ENCODE data around the gene ZBTB20. TPM values are rescaled to one million over a fixed set of nuclear protein-coding genes. Genes with fewer than 3 reads are reported as not detected.

The ZBTB20 gene
- total RNA-seq, 1 donor from 2014 or later, result 19.1 TPM

DNA sequence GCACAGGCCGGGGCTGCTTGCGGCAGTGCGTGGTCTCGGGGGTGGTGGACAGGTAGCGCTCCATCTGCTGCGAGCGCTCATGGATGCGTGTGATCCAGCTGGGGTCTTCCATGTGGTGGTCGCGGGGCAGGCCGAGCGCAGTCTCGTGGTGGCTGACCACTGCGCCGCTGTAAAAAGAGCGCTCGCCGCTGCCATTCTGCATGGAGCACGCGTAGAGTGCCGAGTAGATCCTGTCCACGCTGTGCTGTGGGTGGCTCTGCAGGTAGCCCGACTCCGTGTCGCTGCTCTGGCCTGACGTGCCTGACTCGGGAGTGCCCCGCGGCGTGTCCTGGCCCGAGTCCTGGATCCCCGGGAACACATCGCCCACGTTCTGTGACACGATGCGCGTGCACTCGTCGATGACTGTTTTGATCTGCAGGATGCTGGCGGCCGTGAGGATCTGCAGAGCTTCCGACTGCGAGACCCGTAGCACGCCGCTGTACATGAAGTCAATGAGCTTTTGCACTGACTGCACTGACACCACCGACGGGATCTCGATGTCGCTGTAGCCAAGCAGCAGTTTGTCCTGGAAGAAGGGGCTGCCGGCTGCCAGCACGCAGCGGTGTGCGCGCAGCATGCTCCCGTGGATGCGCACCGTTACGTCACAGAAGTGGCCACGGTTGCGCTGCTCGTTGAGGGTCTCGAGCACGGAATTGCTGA is 795.8 kb downstream of the ZBTB20 start:
- H3K4me3 Mint-ChIP-seq (ENCODE audit: unreplicated experiment), result no peak overlapping the region
- no peak for DNase-seq (ENCODE audit: extremely low spot score, unreplicated experiment)
- H3K36me3 Mint-ChIP-seq (ENCODE audit: unreplicated experiment), result peaks cover 17% of the 10 kb centered on the region
- H3K4me1 Mint-ChIP-seq (ENCODE audit: unreplicated experiment), result no peaks in the 10 kb centered on the region
- TF ChIP-seq CTCF (IDR thresholded peaks at IDR 0.05), result no peak
- no peaks in the 10 kb centered on the region for H3K9me3 Mint-ChIP-seq (ENCODE audit: unreplicated experiment)
- H3K27ac Mint-ChIP-seq (ENCODE audit: unreplicated experiment), result no peak overlapping the region
- H3K27me3 Mint-ChIP-seq (ENCODE audit: unreplicated experiment), result no peaks in the 10 kb centered on the region

DNA sequence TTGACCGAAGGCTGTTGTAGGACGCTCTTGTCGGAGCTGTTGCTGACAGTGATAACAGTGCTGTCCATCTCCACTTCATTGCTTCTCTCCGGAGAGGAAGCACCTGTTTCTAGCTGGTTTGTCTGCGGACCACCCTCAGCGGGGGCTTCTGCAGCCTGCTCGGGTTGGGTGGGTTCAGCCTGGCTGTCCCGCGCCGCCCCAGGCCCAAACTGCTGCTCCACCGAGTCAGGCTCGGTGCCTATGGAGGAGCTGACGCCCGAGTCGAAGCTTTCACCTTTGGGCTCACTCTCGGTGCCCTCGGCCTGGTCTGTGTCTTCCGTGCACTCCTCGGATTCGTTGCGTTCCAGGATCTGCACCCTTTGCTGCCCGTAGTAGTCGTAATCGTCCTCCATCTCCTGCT is 796.4 kb downstream of the ZBTB20 start:
- DNase-seq (ENCODE audit: extremely low spot score, unreplicated experiment), result no peak
- peaks cover 17% of the 10 kb centered on the region for H3K36me3 Mint-ChIP-seq (ENCODE audit: unreplicated experiment)
- H3K27ac Mint-ChIP-seq (ENCODE audit: unreplicated experiment), result no peak overlapping the region
- no peak for TF ChIP-seq CTCF (IDR thresholded peaks at IDR 0.05)
- no peak overlapping the region for H3K4me3 Mint-ChIP-seq (ENCODE audit: unreplicated experiment)
- H3K9me3 Mint-ChIP-seq (ENCODE audit: unreplicated experiment), result no peaks in the 10 kb centered on the region
- no peaks in the 10 kb centered on the region for H3K4me1 Mint-ChIP-seq (ENCODE audit: unreplicated experiment)
- H3K27me3 Mint-ChIP-seq (ENCODE audit: unreplicated experiment), result no peaks in the 10 kb centered on the region

DNA sequence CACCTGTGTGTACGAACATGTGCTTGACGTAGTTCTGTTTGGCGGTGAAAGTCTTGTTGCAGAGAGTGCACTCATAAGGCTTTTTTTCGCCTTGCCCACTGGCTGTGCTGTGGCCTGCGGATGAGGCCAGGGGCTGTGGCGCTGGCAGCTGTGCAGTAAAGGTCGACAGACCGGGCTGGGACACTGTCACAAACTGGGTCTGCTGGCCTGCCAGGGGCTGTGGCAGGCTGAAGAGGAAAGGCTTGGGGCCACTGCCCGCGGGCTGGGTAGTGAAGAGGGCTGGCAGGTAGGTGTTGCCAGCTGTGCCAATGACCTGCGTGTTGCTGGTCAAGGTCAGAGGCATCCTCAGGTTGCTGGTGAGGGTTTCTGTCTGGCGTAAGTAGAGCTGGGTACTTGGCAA is 796.8 kb downstream of the ZBTB20 start:
- no peaks in the 10 kb centered on the region for H3K27me3 Mint-ChIP-seq (ENCODE audit: unreplicated experiment)
- H3K4me1 Mint-ChIP-seq (ENCODE audit: unreplicated experiment), result no peaks in the 10 kb centered on the region
- DNase-seq (ENCODE audit: extremely low spot score, unreplicated experiment), result no peak
- no peak for TF ChIP-seq CTCF (IDR thresholded peaks at IDR 0.05)
- no peaks in the 10 kb centered on the region for H3K9me3 Mint-ChIP-seq (ENCODE audit: unreplicated experiment)
- no peak overlapping the region for H3K27ac Mint-ChIP-seq (ENCODE audit: unreplicated experiment)
- no peak overlapping the region for H3K4me3 Mint-ChIP-seq (ENCODE audit: unreplicated experiment)
- H3K36me3 Mint-ChIP-seq (ENCODE audit: unreplicated experiment), result peaks cover 17% of the 10 kb centered on the region

GRCh38 chr3:114344492-114344891 is 802.6 kb downstream of the ZBTB20 start:
- no peak overlapping the region for H3K4me3 Mint-ChIP-seq (ENCODE audit: unreplicated experiment)

More at GRCh38 chr3:114344492-114344891, 802.6 kb downstream of the ZBTB20 start:
- H3K4me1 Mint-ChIP-seq (ENCODE audit: unreplicated experiment), result no peaks in the 10 kb centered on the region
- H3K9me3 Mint-ChIP-seq (ENCODE audit: unreplicated experiment), result no peaks in the 10 kb centered on the region
- H3K27me3 Mint-ChIP-seq (ENCODE audit: unreplicated experiment), result no peaks in the 10 kb centered on the region
- H3K27ac Mint-ChIP-seq (ENCODE audit: unreplicated experiment), result no peak overlapping the region
- peaks cover 5% of the 10 kb centered on the region for H3K36me3 Mint-ChIP-seq (ENCODE audit: unreplicated experiment)
- DNase-seq (ENCODE audit: extremely low spot score, unreplicated experiment), result no peak
- no peak for TF ChIP-seq CTCF (IDR thresholded peaks at IDR 0.05)
